Neural cell (in vitro differentiated cells): Measurements from ENCODE around the gene DOK5. TPM values are rescaled to one million over a fixed set of nuclear protein-coding genes. Genes with fewer than 3 reads are reported as not detected.

Source experiments
- H2AFZ ChIP-seq: fragments of 200-600, 300-800 bp; sonication (generic), shearing (Covaris generic); 2 replicates; pipeline ENCODE4 v1.6.0; 2014; ENCODE audit warnings: low read depth, mild to moderate bottlenecking, antibody characterized with exemption, low read length, moderate library complexity
- H3F3A ChIP-seq: fragments of 200-600 bp; shearing (Covaris generic); 2 replicates; pipeline ENCODE4 v1.6.1; 2016; ENCODE audit warnings: mild to moderate bottlenecking, moderate library complexity, mixed read lengths, antibody characterized with exemption, low read length; ENCODE audit not compliant: insufficient read depth, poor library complexity, severe bottlenecking
- H3K27ac ChIP-seq: fragments of 200-600, 300-800 bp; sonication (generic), shearing (Covaris generic); 2 replicates; pipeline ENCODE4 v1.5.1; 2014; ENCODE audit warnings: mild to moderate bottlenecking, low read length, moderate library complexity
- H3K27me3 ChIP-seq: fragments of 300-800, 200-600 bp; sonication (generic), shearing (Covaris generic); 2 replicates; pipeline ENCODE4 v1.6.0; 2014; ENCODE audit warnings: mild to moderate bottlenecking, low read depth, low read length, moderate library complexity; ENCODE audit not compliant: insufficient read depth
- H3K36me3 ChIP-seq: fragments of 300-800, 200-600 bp; sonication (generic), shearing (Covaris generic); 2 replicates; pipeline ENCODE4 v1.5.1; 2014; ENCODE audit warnings: mild to moderate bottlenecking, antibody characterized with exemption, low read length, moderate library complexity; ENCODE audit not compliant: insufficient read depth
- H3K4me2 ChIP-seq: fragments of 300-800, 200-600 bp; sonication (generic), shearing (Covaris generic); 2 replicates; pipeline ENCODE4 v1.6.0; 2014; ENCODE audit warnings: mild to moderate bottlenecking, low read length
- H3K4me3 ChIP-seq: fragments of 300-800, 200-600 bp; sonication (generic), shearing (Covaris generic); 2 replicates; pipeline ENCODE4 v1.5.1; 2014; ENCODE audit warnings: mild to moderate bottlenecking, low read length, moderate library complexity
- H3K79me2 ChIP-seq: fragments of 200-600 bp; shearing (Covaris generic); replicated peaks from 2 replicates; pipeline ENCODE4 v1.6.0; 2014; ENCODE audit warnings: mild to moderate bottlenecking, low read length, moderate library complexity; ENCODE audit not compliant: insufficient read depth
- H3K9ac ChIP-seq: fragments of 300-800, 200-600 bp; sonication (generic), shearing (Covaris generic); 2 replicates; pipeline ENCODE4 v1.6.1; 2016; ENCODE audit warnings: mild to moderate bottlenecking, low read length, mixed read lengths
- H3K9me2 ChIP-seq: fragments of 200-600 bp; shearing (Covaris generic); 2 replicates; pipeline ENCODE4 v1.6.1; 2016; ENCODE audit warnings: mild to moderate bottlenecking, low read length, mixed read lengths; ENCODE audit not compliant: insufficient read depth
- H3K9me3 ChIP-seq: fragments of 200-600, 300-800 bp; sonication (generic), shearing (Covaris generic); 2 replicates; pipeline ENCODE4 v1.6.1; 2016; ENCODE audit warnings: mild to moderate bottlenecking, mixed run types, low read length, moderate library complexity, mixed read lengths
- H4K20me1 ChIP-seq: fragments of 200-600 bp; shearing (Covaris generic); 2 replicates; pipeline ENCODE4 v1.6.1; 2016; ENCODE audit warnings: mild to moderate bottlenecking, mixed run types; ENCODE audit not compliant: insufficient read depth
- CTCF ChIP-seq: fragments of 450-650 bp; IDR thresholded peaks from 2 replicates; pipeline ENCODE4 v1.5.1; 2014; ENCODE audit warnings: antibody characterized with exemption, mild to moderate bottlenecking, moderate library complexity; ENCODE audit not compliant: poor library complexity, severe bottlenecking
- EP300 ChIP-seq: fragments of 450-650 bp; conservative IDR thresholded peaks from 2 replicates; pipeline ENCODE4 v1.6.1; 2014; ENCODE audit warnings: antibody characterized with exemption, mild to moderate bottlenecking, moderate library complexity; ENCODE audit not compliant: poor library complexity, severe bottlenecking
- EZH2 ChIP-seq: fragments of 200-600, 300-800 bp; shearing (Covaris generic), sonication (generic); IDR thresholded peaks from 2 replicates; pipeline ENCODE4 v1.6.1; 2014; ENCODE audit warnings: antibody characterized with exemption, low read length, borderline replicate concordance, mild to moderate bottlenecking; ENCODE audit not compliant: insufficient read depth, poor library complexity, severe bottlenecking
- MXI1 ChIP-seq: fragments of 450-650 bp; conservative IDR thresholded peaks from 2 replicates; pipeline ENCODE4 v1.6.1; 2014; ENCODE audit warnings: antibody characterized with exemption, mild to moderate bottlenecking; ENCODE audit not compliant: poor library complexity, severe bottlenecking
- POLR2AphosphoS5 ChIP-seq: IDR thresholded peaks from 2 replicates; pipeline ENCODE4 v1.6.1; 2012
- RAD21 ChIP-seq: fragments of 450-650 bp; conservative IDR thresholded peaks from 2 replicates; pipeline ENCODE4 v1.6.1; 2014; ENCODE audit warnings: antibody characterized with exemption, mild to moderate bottlenecking, moderate library complexity
- REST ChIP-seq: IDR thresholded peaks from 2 replicates; pipeline ENCODE4 v1.6.1; 2012; ENCODE audit warnings: borderline replicate concordance
- SMC3 ChIP-seq: fragments of 450-650 bp; conservative IDR thresholded peaks from 2 replicates; pipeline ENCODE4 v1.6.1; 2014; ENCODE audit warnings: antibody characterized with exemption, mild to moderate bottlenecking, moderate library complexity; ENCODE audit not compliant: poor library complexity
- TAF1 ChIP-seq: IDR thresholded peaks from 2 replicates; pipeline ENCODE4 v1.6.1; 2012; ENCODE audit warnings: low read depth
- polyA plus RNA-seq: library from polyadenylated mRNA; depleted of rRNA; stranded (reverse); fragments of >200 nt; gene quantifications from 2 replicates; pipeline ENCODE4 v1.2.3, GENCODE V29; 2014

DOK5 gene
- polyA plus RNA-seq, 1 donor from 2014 or later = 4.6 TPM

GRCh38 chr20:54452277-54452676 is 23.1 kb upstream of the DOK5 start:
- Histone ChIP-seq H2AFZ (no peak overlapping the region), H3K4me3 (no peak overlapping the region), H3K27ac (no peak overlapping the region), H3K4me2 (no peak overlapping the region), H3K79me2 (no peaks in the 10 kb centered on the region), H3F3A (no peaks in the 10 kb centered on the region), H4K20me1 (no peaks in the 10 kb centered on the region), H3K9me2 (no peaks in the 10 kb centered on the region), H3K9ac (no peak overlapping the region), H3K27me3 (no peaks in the 10 kb centered on the region), H3K36me3 (no peaks in the 10 kb centered on the region), H3K9me3 (no peaks in the 10 kb centered on the region)
- TF ChIP-seq POLR2AphosphoS5 = no peak
- no peak for TF ChIP-seq MXI1
- TF ChIP-seq SMC3 = no peak
- TF ChIP-seq EZH2 = no peak
- no peak for TF ChIP-seq EP300
- no peak for TF ChIP-seq TAF1
- no peak for TF ChIP-seq CTCF
- no peak for TF ChIP-seq REST
- no peak for TF ChIP-seq RAD21

- H3K36me3 ChIP-seq = no peaks in the 10 kb centered on the region
- no peak for TF ChIP-seq EZH2
- TF ChIP-seq CTCF = no peak
- TF ChIP-seq REST = no peak
- no peak for TF ChIP-seq EP300
- no peak for TF ChIP-seq MXI1
- TF ChIP-seq POLR2AphosphoS5 = no peak
- no peak for TF ChIP-seq RAD21
- no peak for TF ChIP-seq SMC3
- no peak for TF ChIP-seq TAF1
- no peak overlapping the region for H3K4me2 ChIP-seq
- no peaks in the 10 kb centered on the region for H3F3A ChIP-seq
- no peaks in the 10 kb centered on the region for H3K9me3 ChIP-seq
- no peaks in the 10 kb centered on the region for H3K79me2 ChIP-seq
- H3K9me2 ChIP-seq = no peaks in the 10 kb centered on the region
- no peak overlapping the region for H2AFZ ChIP-seq
- H4K20me1 ChIP-seq = no peaks in the 10 kb centered on the region
- no peaks in the 10 kb centered on the region for H3K27me3 ChIP-seq
- H3K4me3 ChIP-seq = no peak overlapping the region
- H3K9ac ChIP-seq = no peak overlapping the region
- no peak overlapping the region for H3K27ac ChIP-seq
Observed at GRCh38 chr20:54454982-54455381, 20.4 kb upstream of the DOK5 start.
